ENCODE results near the gene CFAP100.

CFAP100 gene

GRCh38 chr3:126375835-126376331, 18.8 kb upstream of the CFAP100 start:
- H3K9me3 ChIP-seq, result no peaks in the 10 kb centered on the region
- no peaks in the 10 kb centered on the region for H3K4me1 ChIP-seq (ENCODE audit: control insufficient read depth in 1 of 2, insufficient read depth in 1 of 2, low read depth in 1 of 2, low read length in 1 of 2)
- no peak overlapping the region for H3K27ac ChIP-seq
- no peaks in the 10 kb centered on the region for H3K27me3 ChIP-seq
- no peaks in the 10 kb centered on the region for H3K36me3 ChIP-seq
- TF ChIP-seq CTCF (IDR thresholded peaks at IDR 0.05), result no peak
- no peak overlapping the region for H3K4me3 ChIP-seq (ENCODE audit: low read depth in 1 of 2, low read length in 1 of 2)

GRCh38 chr3:126376444-126376843, 18.3 kb upstream of the CFAP100 start:
- H3K27me3 ChIP-seq, result no peaks in the 10 kb centered on the region
- H3K36me3 ChIP-seq, result no peaks in the 10 kb centered on the region
- no peaks in the 10 kb centered on the region for H3K9me3 ChIP-seq
- H3K27ac ChIP-seq, result no peak overlapping the region
- H3K4me1 ChIP-seq (ENCODE audit: control insufficient read depth in 1 of 2, insufficient read depth in 1 of 2, low read depth in 1 of 2, low read length in 1 of 2), result no peaks in the 10 kb centered on the region
- no peak for TF ChIP-seq CTCF (IDR thresholded peaks at IDR 0.05)
- H3K4me3 ChIP-seq (ENCODE audit: low read depth in 1 of 2, low read length in 1 of 2), result no peak overlapping the region

GRCh38 chr3:126377211-126377610, 17.5 kb upstream of the CFAP100 start:
- H3K9me3 ChIP-seq, result no peaks in the 10 kb centered on the region
- H3K4me3 ChIP-seq (ENCODE audit: low read depth in 1 of 2, low read length in 1 of 2), result no peak overlapping the region
- no peak for TF ChIP-seq CTCF (IDR thresholded peaks at IDR 0.05)
- H3K36me3 ChIP-seq, result no peaks in the 10 kb centered on the region
- no peaks in the 10 kb centered on the region for H3K27me3 ChIP-seq
- H3K27ac ChIP-seq, result no peak overlapping the region
- H3K4me1 ChIP-seq (ENCODE audit: control insufficient read depth in 1 of 2, insufficient read depth in 1 of 2, low read depth in 1 of 2, low read length in 1 of 2), result no peaks in the 10 kb centered on the region

- no peak overlapping the region for H3K4me3 ChIP-seq (ENCODE audit: low read depth in 1 of 2, low read length in 1 of 2)
- H3K9me3 ChIP-seq, result no peaks in the 10 kb centered on the region
- H3K27me3 ChIP-seq, result no peaks in the 10 kb centered on the region
- no peak overlapping the region for H3K27ac ChIP-seq
- no peak for TF ChIP-seq CTCF (IDR thresholded peaks at IDR 0.05)
- no peaks in the 10 kb centered on the region for H3K4me1 ChIP-seq (ENCODE audit: control insufficient read depth in 1 of 2, insufficient read depth in 1 of 2, low read depth in 1 of 2, low read length in 1 of 2)
- no peaks in the 10 kb centered on the region for H3K36me3 ChIP-seq
Measured at GRCh38 chr3:126378341-126378751, 16.4 kb upstream of the CFAP100 start.

- Histone ChIP-seq H3K27ac (no peak overlapping the region), H3K27me3 (peaks cover 1% of the 10 kb centered on the region), H3K4me3 (ENCODE audit: low read depth in 1 of 2, low read length in 1 of 2) (no peak overlapping the region), H3K9me3 (no peaks in the 10 kb centered on the region), H3K36me3 (no peaks in the 10 kb centered on the region), H3K4me1 (ENCODE audit: control insufficient read depth in 1 of 2, insufficient read depth in 1 of 2, low read depth in 1 of 2, low read length in 1 of 2) (no peaks in the 10 kb centered on the region)
- TF ChIP-seq CTCF (IDR thresholded peaks at IDR 0.05), result no peak
Measured at GRCh38 chr3:126380011-126380768, 14.5 kb upstream of the CFAP100 start.
